ENCODE data around the gene MRPL43.
"Not testable (repeated sequence)": the region's sequence is repeated elsewhere in the genome, so short reads cannot be mapped to it uniquely, and the experiment has no call there.

MRPL43 gene

DNA sequence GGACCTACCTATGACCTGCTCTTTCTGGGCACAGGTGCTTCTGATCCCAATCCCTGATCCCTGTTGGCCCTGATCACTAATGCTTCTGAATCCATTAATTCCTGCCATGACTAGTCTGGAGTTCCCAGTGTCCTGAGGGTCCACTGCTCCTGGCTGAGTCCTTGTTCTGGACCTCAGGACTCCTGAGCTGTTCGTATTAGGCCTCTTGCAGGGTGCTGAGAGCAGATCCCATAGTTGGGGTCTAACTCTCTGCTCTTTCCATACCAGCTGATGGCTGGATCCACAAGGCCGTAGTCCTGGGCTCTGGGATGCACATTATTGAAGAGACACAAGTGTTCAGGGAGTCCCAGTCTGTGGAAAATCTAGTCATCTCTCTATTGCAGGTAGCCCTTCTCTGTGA lies 7.0 kb downstream of the MRPL43 start:
- FAIRE-seq (no peak), DNase-seq (ENCODE audit: insufficient read length, low spot score) (no peak)
- TF ChIP-seq, protein P1, sequence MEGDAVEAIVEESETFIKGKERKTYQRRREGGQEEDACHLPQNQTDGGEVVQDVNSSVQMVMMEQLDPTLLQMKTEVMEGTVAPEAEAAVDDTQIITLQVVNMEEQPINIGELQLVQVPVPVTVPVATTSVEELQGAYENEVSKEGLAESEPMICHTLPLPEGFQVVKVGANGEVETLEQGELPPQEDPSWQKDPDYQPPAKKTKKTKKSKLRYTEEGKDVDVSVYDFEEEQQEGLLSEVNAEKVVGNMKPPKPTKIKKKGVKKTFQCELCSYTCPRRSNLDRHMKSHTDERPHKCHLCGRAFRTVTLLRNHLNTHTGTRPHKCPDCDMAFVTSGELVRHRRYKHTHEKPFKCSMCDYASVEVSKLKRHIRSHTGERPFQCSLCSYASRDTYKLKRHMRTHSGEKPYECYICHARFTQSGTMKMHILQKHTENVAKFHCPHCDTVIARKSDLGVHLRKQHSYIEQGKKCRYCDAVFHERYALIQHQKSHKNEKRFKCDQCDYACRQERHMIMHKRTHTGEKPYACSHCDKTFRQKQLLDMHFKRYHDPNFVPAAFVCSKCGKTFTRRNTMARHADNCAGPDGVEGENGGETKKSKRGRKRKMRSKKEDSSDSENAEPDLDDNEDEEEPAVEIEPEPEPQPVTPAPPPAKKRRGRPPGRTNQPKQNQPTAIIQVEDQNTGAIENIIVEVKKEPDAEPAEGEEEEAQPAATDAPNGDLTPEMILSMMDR (IDR thresholded peaks at IDR 0.05; ENCODE audit: insufficient read depth, missing control alignments) = no peak

DNA sequence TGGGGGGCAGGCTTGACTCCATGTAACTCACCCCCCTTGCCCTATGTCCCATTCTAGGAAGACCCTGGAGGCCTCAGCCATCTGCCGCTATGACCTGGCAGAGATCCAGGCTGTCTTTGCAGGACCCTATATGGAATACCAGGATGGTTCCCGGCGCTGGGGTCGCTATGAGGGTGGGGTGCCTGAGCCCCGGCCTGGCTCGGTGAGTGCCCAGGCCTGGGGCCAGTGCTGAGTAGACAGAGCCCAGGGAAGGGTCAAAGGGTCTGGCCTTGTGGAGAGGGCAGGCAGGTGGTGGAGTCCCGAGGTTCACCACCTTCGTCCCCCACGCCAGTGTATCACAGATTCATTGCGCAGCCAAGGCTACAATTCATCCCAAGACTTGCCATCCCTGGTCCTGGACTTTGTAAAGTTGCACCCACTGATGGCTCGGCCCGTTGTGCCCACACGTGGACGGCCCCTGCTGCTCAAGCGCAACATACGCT lies 7.5 kb downstream of the MRPL43 start:
- no peak for DNase-seq (ENCODE audit: insufficient read length, low spot score)
- TF ChIP-seq, protein P1 (IDR thresholded peaks at IDR 0.05; ENCODE audit: insufficient read depth, missing control alignments) = no peak
- FAIRE-seq = no peak

- FAIRE-seq (no peak), DNase-seq (ENCODE audit: insufficient read length, low spot score) (no peak)
- TF ChIP-seq, protein P1 (IDR thresholded peaks at IDR 0.05; ENCODE audit: insufficient read depth, missing control alignments) = no peak
Observed at GRCh38 chr10:100978901-100979195, 8.4 kb downstream of the MRPL43 start.

DNA sequence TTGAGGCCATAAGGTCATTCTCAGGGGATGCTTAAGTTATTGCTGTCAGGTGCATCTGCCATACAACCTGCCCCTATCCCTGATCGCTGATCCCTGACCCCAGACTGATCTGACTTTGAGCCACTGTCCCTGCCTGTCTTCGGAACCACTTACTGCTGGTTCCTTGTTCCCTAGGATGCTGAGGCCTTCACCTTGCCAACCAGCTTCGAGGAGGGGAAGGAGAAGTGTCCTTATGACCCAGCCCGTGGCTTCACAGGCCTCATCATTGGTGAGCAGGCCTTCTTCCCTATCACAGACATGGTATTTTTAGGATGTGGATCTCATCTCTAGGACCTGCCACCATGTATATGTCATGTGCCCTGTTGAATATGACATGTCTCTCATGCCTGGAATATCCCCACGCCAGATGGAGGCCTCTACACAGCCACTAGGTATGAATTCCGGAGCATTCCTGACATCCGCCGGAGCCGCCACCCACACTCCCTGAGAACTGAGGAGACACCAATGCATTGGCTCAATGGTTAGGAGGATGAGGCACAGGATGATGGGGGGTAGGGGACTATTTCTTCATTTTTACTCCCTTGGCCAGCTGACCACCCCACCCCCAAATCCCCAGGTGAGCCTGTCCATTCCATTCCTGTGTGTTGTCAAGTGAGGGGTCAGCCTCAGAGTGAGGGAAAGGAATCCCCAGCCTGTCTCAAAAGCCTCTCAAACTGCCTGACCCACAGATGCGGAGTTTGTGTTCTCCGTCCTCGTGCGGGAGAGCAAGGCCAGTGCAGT lies 9.0 kb downstream of the MRPL43 start:
- no peak for FAIRE-seq
- TF ChIP-seq, protein P1 (IDR thresholded peaks at IDR 0.05; ENCODE audit: insufficient read depth, missing control alignments) = no peak
- DNase-seq (ENCODE audit: insufficient read length, low spot score) = no peak

DNA sequence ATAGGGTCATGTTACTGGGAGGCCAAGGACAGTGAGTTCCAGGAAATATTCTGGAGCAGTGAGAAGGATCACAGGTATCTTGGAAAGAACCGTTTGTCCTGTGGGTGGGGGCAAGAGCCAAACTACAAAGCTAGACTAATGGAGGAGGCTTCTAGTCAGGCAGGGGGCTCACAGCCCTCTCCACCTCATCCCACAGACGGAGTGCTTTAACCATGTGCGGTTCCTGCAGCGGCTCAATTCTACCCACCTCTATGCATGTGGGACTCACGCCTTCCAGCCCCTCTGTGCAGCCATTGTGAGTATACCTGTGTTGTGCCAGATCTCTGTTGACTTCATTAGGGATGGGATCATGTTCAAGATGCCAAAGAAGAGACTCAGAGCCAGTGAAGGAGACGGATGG lies 9.9 kb downstream of the MRPL43 start:
- TF ChIP-seq, protein P1 (IDR thresholded peaks at IDR 0.05; ENCODE audit: insufficient read depth, missing control alignments) = no peak
- FAIRE-seq (no peak), DNase-seq (ENCODE audit: insufficient read length, low spot score) (no peak)

DNA sequence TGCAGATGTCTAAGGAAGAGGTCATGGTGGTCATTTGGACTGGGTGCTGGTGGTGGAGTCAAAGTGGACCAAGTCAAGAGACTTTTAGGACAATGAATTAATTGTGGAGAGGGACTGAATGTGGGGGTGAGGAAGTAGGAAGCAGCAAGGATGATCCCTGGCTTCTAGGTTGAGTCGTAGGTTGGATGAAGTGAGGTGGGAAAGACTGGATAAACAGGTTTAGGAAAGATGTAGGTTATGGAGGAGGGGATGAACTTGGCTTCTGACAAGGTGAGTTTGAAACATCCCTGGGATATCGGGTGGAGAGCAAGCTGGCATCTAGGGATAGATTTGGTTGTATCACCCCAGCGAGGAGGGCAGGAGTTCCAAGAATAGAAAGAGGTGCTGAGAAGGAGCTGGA lies 10.4 kb downstream of the MRPL43 start:
- FAIRE-seq (no peak), DNase-seq (ENCODE audit: insufficient read length, low spot score) (no peak)
- TF ChIP-seq, protein P1 (IDR thresholded peaks at IDR 0.05; ENCODE audit: insufficient read depth, missing control alignments) = no peak

GRCh38 chr10:100975397-100975796 lies 11.9 kb downstream of the MRPL43 start:
- FAIRE-seq; DNase-seq (ENCODE audit: insufficient read length, low spot score): not testable (repeated sequence)
